C4-2B (cell line): Measurements from ENCODE around the gene CCT7.

Experiments used
- ZFX ChIP-seq: fragments of 450-650 bp; IDR thresholded peaks from 2 replicates; pipeline ENCODE4 v1.6.1; 2017
- TF ChIP-seq, protein P1 (sequence below): fragments of 450-650 bp; conservative IDR thresholded peaks from 2 replicates; pipeline ENCODE4 v1.5.1; 2017; ENCODE audit warnings: mild to moderate bottlenecking

DNA sequence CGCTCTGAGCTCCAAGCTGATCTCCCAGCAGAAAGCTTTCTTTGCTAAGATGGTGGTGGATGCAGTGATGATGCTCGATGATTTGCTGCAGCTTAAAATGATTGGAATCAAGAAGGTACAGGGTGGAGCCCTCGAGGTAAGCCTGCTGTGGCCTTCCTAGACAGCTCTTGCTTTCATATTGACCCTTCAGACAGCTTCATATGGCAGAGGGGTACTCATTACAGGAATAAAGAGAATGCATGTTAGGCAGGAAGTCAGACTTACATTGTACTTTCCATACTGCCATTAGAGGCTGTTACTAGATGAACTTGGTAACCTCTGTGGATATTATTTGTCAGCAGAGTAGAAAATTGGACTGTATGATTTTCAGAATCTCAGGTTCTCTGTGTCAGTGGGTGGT is 10.5 kb downstream of the CCT7 start:
- TF ChIP-seq, protein P1, sequence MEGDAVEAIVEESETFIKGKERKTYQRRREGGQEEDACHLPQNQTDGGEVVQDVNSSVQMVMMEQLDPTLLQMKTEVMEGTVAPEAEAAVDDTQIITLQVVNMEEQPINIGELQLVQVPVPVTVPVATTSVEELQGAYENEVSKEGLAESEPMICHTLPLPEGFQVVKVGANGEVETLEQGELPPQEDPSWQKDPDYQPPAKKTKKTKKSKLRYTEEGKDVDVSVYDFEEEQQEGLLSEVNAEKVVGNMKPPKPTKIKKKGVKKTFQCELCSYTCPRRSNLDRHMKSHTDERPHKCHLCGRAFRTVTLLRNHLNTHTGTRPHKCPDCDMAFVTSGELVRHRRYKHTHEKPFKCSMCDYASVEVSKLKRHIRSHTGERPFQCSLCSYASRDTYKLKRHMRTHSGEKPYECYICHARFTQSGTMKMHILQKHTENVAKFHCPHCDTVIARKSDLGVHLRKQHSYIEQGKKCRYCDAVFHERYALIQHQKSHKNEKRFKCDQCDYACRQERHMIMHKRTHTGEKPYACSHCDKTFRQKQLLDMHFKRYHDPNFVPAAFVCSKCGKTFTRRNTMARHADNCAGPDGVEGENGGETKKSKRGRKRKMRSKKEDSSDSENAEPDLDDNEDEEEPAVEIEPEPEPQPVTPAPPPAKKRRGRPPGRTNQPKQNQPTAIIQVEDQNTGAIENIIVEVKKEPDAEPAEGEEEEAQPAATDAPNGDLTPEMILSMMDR, result no peak
- TF ChIP-seq ZFX, result no peak
